Prostate gland (tissue), 2 donors: ENCODE results near the gene ASCC2. TPM values are rescaled to one million over a fixed set of nuclear protein-coding genes. Genes with fewer than 3 reads are reported as not detected.
"Not testable (repeated sequence)": the region's sequence is repeated elsewhere in the genome, so short reads cannot be mapped to it uniquely, and the experiment has no call there.

Experiments
- DNase-seq: peaks from one replicate; pipeline ENCODE4 v3.0.0-alpha.2; 2019; ENCODE audit warnings: low spot score
- H3K27ac ChIP-seq, 2 donors: fragments of 200-600 bp; sonication (generic); 2 replicates each; pipeline ENCODE4 v1.5.1; 2017 to 2019
- H3K27me3 ChIP-seq: fragments of 200-600 bp; sonication (generic); replicated peaks from 2 replicates; pipeline ENCODE4 v1.5.1; 2019; ENCODE audit not compliant: insufficient read depth
- H3K36me3 ChIP-seq, 2 donors: fragments of 200-600 bp; sonication (generic); 1 replicate in 1 of 2; 2 replicates in 1 of 2; pipeline versions ENCODE4 v1.5.1 to v1.8.1; 2017 to 2019
- H3K4me1 ChIP-seq: fragments of 200-600 bp; sonication (generic); replicated peaks from 2 replicates; pipeline ENCODE4 v1.5.1; 2019
- H3K4me3 ChIP-seq, 2 donors: fragments of 200-600 bp; sonication (generic); 2 replicates each; pipeline ENCODE4 v1.5.1; 2017 to 2019
- H3K9me3 ChIP-seq: fragments of 200-600 bp; sonication (generic); 2 replicates; pipeline ENCODE4 v1.5.1; 2017
- POLR2A ChIP-seq: fragments of 450-650 bp; IDR thresholded peaks from one replicate; pipeline ENCODE4 v1.6.1; 2016; ENCODE audit warnings: antibody characterized with exemption, mild to moderate bottlenecking
- POLR2AphosphoS5 ChIP-seq: sonication (generic); formaldehyde crosslinking; IDR thresholded peaks from one replicate; pipeline ENCODE4 v1.6.1; 2017; ENCODE audit warnings: antibody characterized with exemption
- WGBS: methylation state at CpG from one replicate; pipeline ENCODE4 v1.1.5; 2018; 5-methylcytosine and 5-hydroxymethylcytosine counted together
- intact Hi-C: fragments of 100-400 bp; cut with DNase I; formaldehyde crosslinking; loops from one replicate; pipeline ENCODE4 v1.14.2; 2022
- total RNA-seq, 2 donors: library from RNA; depleted of rRNA; stranded (reverse); fragments of >200 nt; gene quantifications; one replicate each; pipeline ENCODE4 v1.1.0, GENCODE V29; 2016
- TF ChIP-seq, protein P1 (sequence below), 4 experiments: fragments of 200-600 bp in 2 of 4; fragments of 450-650 bp in 2 of 4; sonication (generic) in 2 of 4; IDR thresholded peaks; 1 replicate in 3 of 4; 2 replicates in 1 of 4; pipeline ENCODE4 v1.5.1; 2016 to 2019; ENCODE audit warnings: antibody characterized with exemption in 4 of 4, mild to moderate bottlenecking in 2 of 4, moderate library complexity in 2 of 4

ASCC2 gene
- total RNA-seq, 2 donors from 2014 or later = 42.5 to 82.6 TPM

DNA sequence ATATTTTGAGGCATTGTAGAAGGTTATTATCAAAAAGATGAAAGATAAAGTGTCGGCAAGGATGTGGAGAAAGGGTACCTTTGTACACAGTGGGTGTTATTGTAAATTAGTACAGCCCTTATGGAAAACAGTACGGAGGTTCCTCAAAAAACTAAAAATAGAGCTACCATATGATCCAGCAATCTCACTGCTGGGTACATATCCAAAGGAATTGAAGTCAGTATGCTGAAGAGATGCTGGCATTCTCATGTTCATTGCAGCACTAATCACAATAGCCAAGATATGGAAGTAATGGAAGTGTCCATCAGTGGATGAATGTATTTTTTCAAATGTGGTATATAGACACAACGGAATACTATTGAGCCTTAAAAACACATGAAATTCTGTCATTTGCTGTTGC lies 29.8 kb upstream of the ASCC2 start:
- Histone ChIP-seq H3K27ac (no peak overlapping the region), H3K4me3 (no peak overlapping the region), H3K9me3 (no peaks in the 10 kb centered on the region), H3K4me1 (no peaks in the 10 kb centered on the region), H3K27me3 (no peaks in the 10 kb centered on the region), H3K36me3 (no peaks in the 10 kb centered on the region)
- intact Hi-C loops = no loop called here
- 85% methylated on average over 3 of the region's 3 CpGs for WGBS
- TF ChIP-seq, protein P1, sequence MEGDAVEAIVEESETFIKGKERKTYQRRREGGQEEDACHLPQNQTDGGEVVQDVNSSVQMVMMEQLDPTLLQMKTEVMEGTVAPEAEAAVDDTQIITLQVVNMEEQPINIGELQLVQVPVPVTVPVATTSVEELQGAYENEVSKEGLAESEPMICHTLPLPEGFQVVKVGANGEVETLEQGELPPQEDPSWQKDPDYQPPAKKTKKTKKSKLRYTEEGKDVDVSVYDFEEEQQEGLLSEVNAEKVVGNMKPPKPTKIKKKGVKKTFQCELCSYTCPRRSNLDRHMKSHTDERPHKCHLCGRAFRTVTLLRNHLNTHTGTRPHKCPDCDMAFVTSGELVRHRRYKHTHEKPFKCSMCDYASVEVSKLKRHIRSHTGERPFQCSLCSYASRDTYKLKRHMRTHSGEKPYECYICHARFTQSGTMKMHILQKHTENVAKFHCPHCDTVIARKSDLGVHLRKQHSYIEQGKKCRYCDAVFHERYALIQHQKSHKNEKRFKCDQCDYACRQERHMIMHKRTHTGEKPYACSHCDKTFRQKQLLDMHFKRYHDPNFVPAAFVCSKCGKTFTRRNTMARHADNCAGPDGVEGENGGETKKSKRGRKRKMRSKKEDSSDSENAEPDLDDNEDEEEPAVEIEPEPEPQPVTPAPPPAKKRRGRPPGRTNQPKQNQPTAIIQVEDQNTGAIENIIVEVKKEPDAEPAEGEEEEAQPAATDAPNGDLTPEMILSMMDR (IDR thresholded peaks at IDR 0.05) = no peak
- no peak for TF ChIP-seq POLR2AphosphoS5
- TF ChIP-seq POLR2A = no peak
- DNase-seq = no peak

GRCh38 chr22:29867260-29867659 lies 29.2 kb upstream of the ASCC2 start:
- no peaks in the 10 kb centered on the region for H3K4me1 ChIP-seq
- H3K27ac ChIP-seq = no peak overlapping the region
- H3K9me3 ChIP-seq = no peaks in the 10 kb centered on the region
- no peak overlapping the region for H3K4me3 ChIP-seq
- H3K27me3 ChIP-seq = no peaks in the 10 kb centered on the region
- intact Hi-C loops = no loop called here
- DNase-seq = no peak
- TF ChIP-seq, protein P1 (IDR thresholded peaks at IDR 0.05) = no peak
- TF ChIP-seq POLR2AphosphoS5 (no peak), POLR2A (no peak)
- no peaks in the 10 kb centered on the region for H3K36me3 ChIP-seq

- intact Hi-C loops, H3K27ac ChIP-seq, H3K9me3 ChIP-seq, H3K36me3 ChIP-seq, H3K4me1 ChIP-seq, DNase-seq, H3K4me3 ChIP-seq, H3K27me3 ChIP-seq: not testable (repeated sequence)
- WGBS = 94% methylated on average over 13 of the region's 13 CpGs
Observed at GRCh38 chr22:29865572-29865971, 27.5 kb upstream of the ASCC2 start.

DNA sequence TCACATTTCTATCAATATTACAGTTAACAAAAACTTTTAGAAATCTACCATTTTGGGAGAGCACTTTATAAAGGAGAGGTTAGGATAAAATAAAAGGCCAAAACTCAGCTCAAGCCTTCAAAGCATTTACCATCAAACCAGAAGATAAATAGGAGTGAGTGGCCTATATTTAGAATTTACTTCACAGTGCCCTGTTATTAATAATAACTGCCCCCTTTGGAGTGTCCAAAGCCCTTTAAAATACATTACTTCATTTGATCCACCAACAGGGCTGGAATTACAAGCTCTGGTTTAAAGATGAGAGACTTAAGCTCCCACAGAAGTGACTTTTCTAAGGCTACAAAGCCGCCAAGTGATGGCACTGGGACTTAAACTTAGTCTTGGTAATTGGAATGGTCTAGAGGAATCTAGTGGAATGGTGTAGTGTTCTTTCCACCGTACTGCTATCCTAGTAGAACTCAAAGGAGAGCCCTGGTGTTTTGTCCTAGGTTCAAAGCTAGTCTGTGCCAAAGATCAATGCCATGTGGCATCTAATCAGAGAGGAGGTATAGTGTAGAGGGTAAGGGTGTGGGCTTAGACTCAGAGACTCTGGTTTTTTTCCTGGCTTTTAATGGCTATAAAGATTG lies 23.7 kb upstream of the ASCC2 start:
- TF ChIP-seq, protein P1 (IDR thresholded peaks at IDR 0.05) = no peak
- TF ChIP-seq POLR2AphosphoS5 (no peak), POLR2A (no peak)
- intact Hi-C loops = no loop called here
- no peak overlapping the region for H3K4me3 ChIP-seq
- no peak for DNase-seq
- no peaks in the 10 kb centered on the region for H3K4me1 ChIP-seq
- no peaks in the 10 kb centered on the region for H3K27me3 ChIP-seq
- WGBS = 97% methylated on average over 2 of the region's 2 CpGs
- no peaks in the 10 kb centered on the region for H3K9me3 ChIP-seq
- no peaks in the 10 kb centered on the region for H3K36me3 ChIP-seq
- no peak overlapping the region for H3K27ac ChIP-seq

- WGBS = 79% methylated on average over 2 of the region's 2 CpGs
- Histone ChIP-seq H3K27ac (no peak overlapping the region), H3K4me1 (no peaks in the 10 kb centered on the region), H3K4me3 (no peak overlapping the region), H3K9me3 (no peaks in the 10 kb centered on the region), H3K27me3 (no peaks in the 10 kb centered on the region), H3K36me3 (no peaks in the 10 kb centered on the region)
- intact Hi-C loops = no loop called here
- TF ChIP-seq, protein P1 (IDR thresholded peaks at IDR 0.05) = no peak
- TF ChIP-seq POLR2A = no peak
- TF ChIP-seq POLR2AphosphoS5 = no peak
- no peak for DNase-seq
Observed at GRCh38 chr22:29860006-29860766, 22.1 kb upstream of the ASCC2 start.

DNA sequence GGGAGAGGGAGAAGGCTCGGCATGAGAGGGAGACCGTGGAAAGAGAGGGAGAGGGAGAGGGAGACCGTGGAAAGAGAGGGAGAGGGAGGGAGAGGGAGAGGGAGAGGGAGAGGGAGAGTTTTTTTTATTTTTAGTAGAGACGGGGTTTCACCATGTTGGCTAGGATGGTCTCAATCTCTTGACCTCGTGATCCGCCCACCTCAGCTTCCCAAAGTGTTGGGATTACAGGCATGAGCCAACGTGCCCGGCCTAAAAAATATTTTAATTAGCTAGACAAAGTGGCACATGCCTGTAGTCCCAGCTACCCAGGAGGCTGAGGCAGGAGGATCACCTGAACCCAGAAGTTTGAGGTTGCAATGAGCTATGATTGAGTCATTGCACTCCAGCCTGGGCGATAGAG lies 21.0 kb upstream of the ASCC2 start:
- WGBS = 73% methylated on average over 9 of the region's 9 CpGs
- H3K36me3 ChIP-seq, DNase-seq, intact Hi-C loops, H3K27ac ChIP-seq, H3K27me3 ChIP-seq, H3K9me3 ChIP-seq, H3K4me1 ChIP-seq, H3K4me3 ChIP-seq: not testable (repeated sequence)
